Chondrocyte (in vitro differentiated cells): ENCODE results near the gene ANKH. TPM values are rescaled to one million over a fixed set of nuclear protein-coding genes. Genes with fewer than 3 reads are reported as not detected.

Experiments used
- DNase-seq: peaks from one replicate; pipeline ENCODE4 v3.0.0; 2021; ENCODE audit warnings: mixed read lengths, low spot score
- H3K27ac Mint-ChIP-seq: one replicate; pipeline ENCODE4 v1.8.0; 2021; ENCODE audit warnings: mild to moderate bottlenecking, moderate library complexity, mixed read lengths; ENCODE audit not compliant: unreplicated experiment
- H3K27me3 Mint-ChIP-seq: 2 replicates; pipeline ENCODE4 v1.8.0; 2021; ENCODE audit warnings: low read depth, mixed read lengths
- H3K36me3 Mint-ChIP-seq: 2 replicates; pipeline ENCODE4 v1.8.0; 2021; ENCODE audit warnings: low read depth, mixed read lengths
- H3K4me1 Mint-ChIP-seq: 2 replicates; pipeline ENCODE4 v1.8.0; 2021; ENCODE audit warnings: low read depth, mild to moderate bottlenecking, mixed read lengths
- H3K4me3 Mint-ChIP-seq: one replicate; pipeline ENCODE4 v1.8.0; 2021; ENCODE audit warnings: mild to moderate bottlenecking, moderate library complexity, mixed read lengths; ENCODE audit not compliant: unreplicated experiment
- H3K9me3 Mint-ChIP-seq: 2 replicates; pipeline ENCODE4 v1.8.0; 2021; ENCODE audit warnings: low read depth, mixed read lengths
- total RNA-seq: library from RNA; stranded (reverse); gene quantifications from 3 replicates; pipeline ENCODE4 v1.2.1, GENCODE V29; 2021
- TF ChIP-seq, protein P1 (sequence below): fragments of 200-600 bp; sonication (generic); IDR thresholded peaks from 2 replicates; pipeline ENCODE4 v1.5.0; 2021; ENCODE audit warnings: antibody characterized with exemption, mild to moderate bottlenecking, moderate library complexity

Gene ANKH
- total RNA-seq, 1 donor from 2014 or later, result 114 TPM

DNA sequence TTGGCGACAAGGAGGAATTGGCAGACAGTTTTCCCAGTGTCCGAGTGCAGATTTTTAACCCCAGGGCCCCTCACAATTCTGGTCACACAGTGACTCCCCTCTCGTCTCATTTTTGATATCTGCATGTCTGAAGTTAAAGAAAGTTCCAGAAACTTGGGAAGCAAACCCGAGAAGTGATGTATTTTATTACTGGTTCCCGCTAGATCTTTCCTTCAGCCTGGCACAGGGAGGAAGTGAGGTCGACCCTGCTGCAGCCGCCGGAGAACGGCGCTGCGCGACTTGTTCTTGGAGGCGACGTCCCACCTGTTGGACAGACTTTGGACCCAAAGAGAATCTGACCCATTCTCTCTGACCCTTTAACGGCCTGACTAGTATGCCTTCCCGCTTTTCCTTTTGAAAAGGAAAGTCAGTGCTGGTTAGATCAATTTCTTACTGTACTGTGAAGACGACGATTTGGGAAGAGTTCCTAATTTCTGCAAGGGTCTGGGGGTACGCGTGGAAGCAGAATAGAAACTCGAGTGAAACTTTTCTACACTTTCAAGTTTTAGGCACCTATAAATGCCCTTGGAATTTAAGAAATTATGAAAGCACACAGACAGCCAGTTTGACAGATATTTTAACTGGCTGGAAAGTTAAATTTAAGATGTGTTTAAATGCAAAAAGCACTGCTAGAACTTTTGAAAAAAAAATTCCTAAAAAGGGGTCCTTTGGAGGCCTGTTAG is 206.3 kb downstream of the ANKH start:
- Mint-ChIP-seq H3K4me1 (peaks cover 56% of the 10 kb centered on the region), H3K36me3 (peaks cover 2% of the 10 kb centered on the region), H3K27ac (peak overlapping the region; percentile 88), H3K27me3 (no peaks in the 10 kb centered on the region), H3K9me3 (no peaks in the 10 kb centered on the region), H3K4me3 (peak overlapping the region; percentile 86)
- DNase-seq, result no peak
- TF ChIP-seq, protein P1, sequence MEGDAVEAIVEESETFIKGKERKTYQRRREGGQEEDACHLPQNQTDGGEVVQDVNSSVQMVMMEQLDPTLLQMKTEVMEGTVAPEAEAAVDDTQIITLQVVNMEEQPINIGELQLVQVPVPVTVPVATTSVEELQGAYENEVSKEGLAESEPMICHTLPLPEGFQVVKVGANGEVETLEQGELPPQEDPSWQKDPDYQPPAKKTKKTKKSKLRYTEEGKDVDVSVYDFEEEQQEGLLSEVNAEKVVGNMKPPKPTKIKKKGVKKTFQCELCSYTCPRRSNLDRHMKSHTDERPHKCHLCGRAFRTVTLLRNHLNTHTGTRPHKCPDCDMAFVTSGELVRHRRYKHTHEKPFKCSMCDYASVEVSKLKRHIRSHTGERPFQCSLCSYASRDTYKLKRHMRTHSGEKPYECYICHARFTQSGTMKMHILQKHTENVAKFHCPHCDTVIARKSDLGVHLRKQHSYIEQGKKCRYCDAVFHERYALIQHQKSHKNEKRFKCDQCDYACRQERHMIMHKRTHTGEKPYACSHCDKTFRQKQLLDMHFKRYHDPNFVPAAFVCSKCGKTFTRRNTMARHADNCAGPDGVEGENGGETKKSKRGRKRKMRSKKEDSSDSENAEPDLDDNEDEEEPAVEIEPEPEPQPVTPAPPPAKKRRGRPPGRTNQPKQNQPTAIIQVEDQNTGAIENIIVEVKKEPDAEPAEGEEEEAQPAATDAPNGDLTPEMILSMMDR, result no peak

- Mint-ChIP-seq H3K9me3 (no peaks in the 10 kb centered on the region), H3K4me1 (peaks cover 56% of the 10 kb centered on the region), H3K4me3 (peak within 1 kb of the TSS; percentile 95), H3K27ac (peak within 1 kb of the TSS; percentile 98), H3K27me3 (no peaks in the 10 kb centered on the region), H3K36me3 (peaks cover 2% of the 10 kb centered on the region)
- TF ChIP-seq, protein P1, result no peak
- peak; percentile 95 for DNase-seq
Measured at GRCh38 chr5:14664270-14665100, 207.1 kb downstream of the ANKH start, which contains the start of gene OTULIN. TSS of gene OTULIN (plus strand) at chr5:14664718. CDS start at chr5:14664826, 108 bp downstream.

DNA sequence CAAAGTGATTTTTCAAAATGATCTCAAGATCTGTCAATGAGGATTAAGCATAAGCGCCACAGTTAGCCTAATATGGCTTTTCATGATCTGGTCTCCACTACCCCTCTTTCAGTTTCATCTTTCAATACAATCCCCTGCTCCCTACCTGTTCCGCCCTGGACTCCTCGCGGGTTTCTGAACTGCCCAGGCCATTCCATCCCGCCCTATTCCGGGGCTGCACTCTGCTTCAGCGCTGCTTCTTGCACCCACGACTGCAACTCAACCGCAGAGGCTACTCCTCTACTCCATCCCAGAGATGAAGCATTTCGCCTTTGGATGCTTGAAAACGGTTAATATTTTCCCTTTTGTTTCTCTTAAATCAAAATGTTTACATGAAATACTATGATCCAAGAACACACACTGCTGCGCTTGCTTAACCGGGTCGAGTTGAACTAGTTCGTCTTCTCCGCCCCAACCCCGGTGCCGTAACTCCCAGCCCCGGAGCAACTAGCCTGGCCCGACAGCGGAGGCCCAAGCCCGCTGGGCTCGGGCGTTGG is 207.8 kb downstream of the ANKH start:
- H3K27ac Mint-ChIP-seq, result peak overlapping the region; percentile 98
- TF ChIP-seq, protein P1, result no peak
- no peaks in the 10 kb centered on the region for H3K9me3 Mint-ChIP-seq
- H3K4me1 Mint-ChIP-seq, result peaks cover 52% of the 10 kb centered on the region
- DNase-seq, result no peak
- H3K27me3 Mint-ChIP-seq, result no peaks in the 10 kb centered on the region
- H3K36me3 Mint-ChIP-seq, result peaks cover 2% of the 10 kb centered on the region
- peak overlapping the region; percentile 95 for H3K4me3 Mint-ChIP-seq

DNA sequence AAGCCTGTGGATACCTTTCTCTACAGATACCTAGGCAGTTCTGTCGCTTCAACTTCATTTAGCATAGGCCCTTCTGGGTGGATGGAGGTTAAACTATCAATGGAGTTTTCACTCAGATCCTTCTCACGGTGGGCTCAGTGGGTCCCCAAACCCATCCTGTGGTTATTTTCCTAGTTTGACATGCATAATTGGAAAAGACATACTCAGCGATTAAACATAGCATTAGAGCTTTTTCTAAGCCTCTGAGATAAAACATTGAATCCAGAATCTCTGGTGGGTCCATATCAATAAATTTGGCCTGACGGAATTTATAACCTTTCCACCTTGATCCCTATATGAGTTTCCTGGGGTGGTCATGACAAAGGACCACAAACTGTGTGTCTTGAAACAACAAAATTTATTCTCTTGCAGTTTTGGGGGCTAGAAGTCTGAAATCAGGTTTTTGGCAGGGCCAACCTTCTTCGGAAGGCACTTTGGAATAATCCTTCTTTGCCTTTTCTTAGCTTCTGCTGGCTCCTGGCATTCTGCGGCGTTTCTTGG is 208.8 kb downstream of the ANKH start:
- no peak overlapping the region for H3K4me3 Mint-ChIP-seq
- TF ChIP-seq, protein P1, result no peak
- DNase-seq, result no peak
- H3K36me3 Mint-ChIP-seq, result no peaks in the 10 kb centered on the region
- no peaks in the 10 kb centered on the region for H3K9me3 Mint-ChIP-seq
- peaks cover 43% of the 10 kb centered on the region for H3K4me1 Mint-ChIP-seq
- H3K27me3 Mint-ChIP-seq, result no peaks in the 10 kb centered on the region
- no peak overlapping the region for H3K27ac Mint-ChIP-seq

DNA sequence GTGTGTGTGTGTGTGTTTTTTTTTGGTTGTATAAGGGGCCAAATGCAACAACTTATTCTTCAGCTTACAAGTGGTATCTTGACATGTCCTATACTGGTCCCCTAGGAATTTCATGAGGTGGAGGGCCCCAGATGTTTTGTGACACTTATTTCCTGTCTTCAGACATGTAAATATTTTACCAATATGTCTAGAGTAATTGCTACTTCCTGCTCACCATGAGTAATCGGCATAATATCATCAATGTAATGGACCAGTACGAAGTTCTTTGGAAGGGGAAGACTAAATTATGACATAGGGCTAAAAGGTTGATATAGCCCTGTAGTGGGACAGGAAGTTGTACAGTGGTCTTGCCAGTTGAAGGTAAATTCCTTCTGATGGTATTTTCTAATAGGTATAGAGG is 210.7 kb downstream of the ANKH start:
- H3K36me3 Mint-ChIP-seq, result no peaks in the 10 kb centered on the region
- DNase-seq, result no peak
- no peaks in the 10 kb centered on the region for H3K9me3 Mint-ChIP-seq
- TF ChIP-seq, protein P1, result no peak
- peaks cover 24% of the 10 kb centered on the region for H3K4me1 Mint-ChIP-seq
- H3K27me3 Mint-ChIP-seq, result no peaks in the 10 kb centered on the region
- no peak overlapping the region for H3K4me3 Mint-ChIP-seq
- no peak overlapping the region for H3K27ac Mint-ChIP-seq
